Germinal center (tissue), 1 donor: ENCODE data around the gene VSIG4.
A peak's percentile ranks its signal among the peaks of the same experiment; 100 is the strongest.

Experiments used
- DNase-seq: peaks from one replicate; pipeline ENCODE4 v3.0.0; 2012; ENCODE audit warnings: mixed read lengths, low spot score

The VSIG4 gene

GRCh38 chrX:66008328-66008970 lies 31.4 kb downstream of the VSIG4 start:
- DNase-seq: no peak

- no peak for DNase-seq
Measured at GRCh38 chrX:66007851-66008250, 32.0 kb downstream of the VSIG4 start.

GRCh38 chrX:66005830-66006449 lies 33.9 kb downstream of the VSIG4 start:
- DNase-seq: no peak

- no peak for DNase-seq
Measured at GRCh38 chrX:66004928-66005829, 34.7 kb downstream of the VSIG4 start.

- DNase-seq: no peak
Measured at GRCh38 chrX:66002824-66003680, 36.8 kb downstream of the VSIG4 start.

GRCh38 chrX:66001596-66001995 lies 38.3 kb downstream of the VSIG4 start:
- DNase-seq: no peak

- no peak for DNase-seq
Measured at GRCh38 chrX:66000628-66001272, 39.1 kb downstream of the VSIG4 start.

- DNase-seq: no peak
Measured at GRCh38 chrX:66000178-66000577, 39.7 kb downstream of the VSIG4 start.

GRCh38 chrX:65999563-66000148 lies 40.2 kb downstream of the VSIG4 start:
- no peak for DNase-seq

- no peak for DNase-seq
Measured at GRCh38 chrX:65999029-65999562, 40.8 kb downstream of the VSIG4 start.

GRCh38 chrX:65997978-65998717 lies 41.7 kb downstream of the VSIG4 start:
- no peak for DNase-seq

- no peak for DNase-seq
Measured at GRCh38 chrX:65994519-65995506, 45.1 kb downstream of the VSIG4 start.

GRCh38 chrX:65993915-65994460 lies 45.9 kb downstream of the VSIG4 start:
- no peak for DNase-seq

GRCh38 chrX:65993332-65993731 lies 46.5 kb downstream of the VSIG4 start:
- no peak for DNase-seq

GRCh38 chrX:65990702-65991101 lies 49.2 kb downstream of the VSIG4 start:
- DNase-seq: no peak

GRCh38 chrX:65987811-65988210 lies 52.1 kb downstream of the VSIG4 start:
- no peak for DNase-seq

GRCh38 chrX:65985922-65986588 lies 53.8 kb downstream of the VSIG4 start:
- peak; percentile 13 for DNase-seq

GRCh38 chrX:65985211-65985610 lies 54.7 kb downstream of the VSIG4 start:
- no peak for DNase-seq
